KMS-11 (cell line): ENCODE results near the gene EIF2B4.
A peak's percentile ranks its signal among the peaks of the same experiment; 100 is the strongest.

Experiments
- H2AFZ ChIP-seq: fragments of 200-600 bp; sonication (generic); 2 replicates; pipeline ENCODE4 v1.6.1; 2016; ENCODE audit warnings: antibody characterized with exemption, mixed run types, low read depth
- H3K27ac ChIP-seq: fragments of 200-600 bp; sonication (generic); 2 replicates; pipeline ENCODE4 v1.6.1; 2016; ENCODE audit warnings: mild to moderate bottlenecking, mixed run types
- H3K27me3 ChIP-seq: fragments of 200-600 bp; sonication (generic); 2 replicates; pipeline ENCODE4 v1.6.1; 2017; ENCODE audit warnings: mild to moderate bottlenecking, low read depth, mixed run types, moderate library complexity; ENCODE audit not compliant: insufficient read depth
- H3K36me3 ChIP-seq: fragments of 200-600 bp; sonication (generic); 2 replicates; pipeline ENCODE4 v1.6.1; 2017; ENCODE audit warnings: mild to moderate bottlenecking, mixed run types; ENCODE audit not compliant: insufficient read depth
- H3K4me1 ChIP-seq: fragments of 200-600 bp; sonication (generic); 2 replicates; pipeline ENCODE4 v1.6.1; 2016; ENCODE audit warnings: mild to moderate bottlenecking, low read depth, mixed run types; ENCODE audit not compliant: poor library complexity, severe bottlenecking
- H3K4me2 ChIP-seq: fragments of 200-600 bp; sonication (generic); 2 replicates; pipeline ENCODE4 v1.7.0; 2016; ENCODE audit warnings: mild to moderate bottlenecking, mixed run types
- H3K4me3 ChIP-seq: fragments of 200-600 bp; sonication (generic); IDR thresholded peaks from 2 replicates; pipeline ENCODE4 v1.6.1; 2017; ENCODE audit warnings: low read depth, low read length, mixed read lengths; ENCODE audit not compliant: insufficient read depth
- H3K79me2 ChIP-seq: fragments of 200-600 bp; sonication (generic); 2 replicates; pipeline ENCODE4 v1.6.1; 2016; ENCODE audit warnings: low read depth, mixed run types; ENCODE audit not compliant: insufficient read depth
- H3K9ac ChIP-seq: fragments of 200-600 bp; sonication (generic); 2 replicates; pipeline ENCODE4 v1.6.1; 2016; ENCODE audit warnings: mild to moderate bottlenecking, mixed run types
- H4K20me1 ChIP-seq: fragments of 200-600 bp; sonication (generic); 2 replicates; pipeline ENCODE4 v1.6.1; 2016; ENCODE audit warnings: mild to moderate bottlenecking, mixed run types; ENCODE audit not compliant: insufficient read depth
- CTCF ChIP-seq: fragments of 200-600 bp; sonication (generic); conservative IDR thresholded peaks from 2 replicates; pipeline ENCODE4 v1.6.1; 2017; ENCODE audit warnings: low read depth, mild to moderate bottlenecking, antibody characterized with exemption, low read length, moderate library complexity, mixed read lengths

EIF2B4 gene

GRCh38 chr2:27375513-27376099 is 5.5 kb upstream of the EIF2B4 start:
- Histone ChIP-seq H3K79me2 (peaks cover 18% of the 10 kb centered on the region), H3K36me3 (peaks cover 3% of the 10 kb centered on the region; the same call in 1 of the 2 replicates), H3K4me1 (peaks cover 9% of the 10 kb centered on the region), H3K4me3 (no peak overlapping the region), H3K27me3 (no peaks in the 10 kb centered on the region), H2AFZ (no peak overlapping the region), H4K20me1 (no peaks in the 10 kb centered on the region), H3K4me2 (no peak overlapping the region), H3K9ac (no peak overlapping the region), H3K27ac (no peak overlapping the region)
- TF ChIP-seq CTCF, result no peak

- Histone ChIP-seq H4K20me1 (no peaks in the 10 kb centered on the region), H3K27ac (no peak overlapping the region), H3K4me1 (peaks cover 9% of the 10 kb centered on the region), H3K79me2 (peaks cover 32% of the 10 kb centered on the region), H2AFZ (no peak overlapping the region), H3K9ac (no peak overlapping the region), H3K4me3 (no peak overlapping the region), H3K27me3 (no peaks in the 10 kb centered on the region), H3K4me2 (no peak overlapping the region), H3K36me3 (peaks cover 3% of the 10 kb centered on the region; the same call in 1 of the 2 replicates)
- no peak for TF ChIP-seq CTCF
Measured at GRCh38 chr2:27373567-27373966, 3.4 kb upstream of the EIF2B4 start.

- no peak overlapping the region for H3K4me3 ChIP-seq
- H3K79me2 ChIP-seq, result peaks cover 33% of the 10 kb centered on the region
- no peak for TF ChIP-seq CTCF
- no peak overlapping the region for H3K9ac ChIP-seq
- H3K27me3 ChIP-seq, result no peaks in the 10 kb centered on the region
- H3K4me1 ChIP-seq, result peaks cover 9% of the 10 kb centered on the region
- no peak overlapping the region for H3K4me2 ChIP-seq
- H3K27ac ChIP-seq, result no peak overlapping the region
- no peaks in the 10 kb centered on the region for H4K20me1 ChIP-seq
- peaks cover 3% of the 10 kb centered on the region; the same call in 1 of the 2 replicates for H3K36me3 ChIP-seq
- no peak overlapping the region for H2AFZ ChIP-seq
Measured at GRCh38 chr2:27372937-27373336, 2.8 kb upstream of the EIF2B4 start.

- Histone ChIP-seq H3K79me2 (peaks cover 33% of the 10 kb centered on the region), H3K27me3 (no peaks in the 10 kb centered on the region), H3K4me2 (peak overlapping the region; percentile 80), H3K27ac (peak overlapping the region; percentile 79), H3K4me3 (no peak overlapping the region), H2AFZ (peak overlapping the region; percentile 35), H3K9ac (peak overlapping the region; percentile 86), H4K20me1 (no peaks in the 10 kb centered on the region), H3K36me3 (no peaks in the 10 kb centered on the region), H3K4me1 (peaks cover 9% of the 10 kb centered on the region)
- no peak for TF ChIP-seq CTCF
Measured at GRCh38 chr2:27370816-27371620, 880 bp upstream of the EIF2B4 start.
